Stomach (tissue), 4 donors: ENCODE results near the gene FRMD5.

ENCODE experiments used
- CTCF ChIP-seq, 7 experiments: fragments of 450-650 bp in 4 of 7; fragments of 200-600 bp in 3 of 7; sonication (generic) in 3 of 7; IDR thresholded peaks; one replicate each; pipeline ENCODE4 v1.5.1; 2016 to 2019; ENCODE audit warnings: antibody characterized with exemption in 7 of 7, control low read depth in 2 of 7, mild to moderate bottlenecking in 1 of 7
- EP300 ChIP-seq: sonication (generic); formaldehyde crosslinking; IDR thresholded peaks from one replicate; pipeline ENCODE4 v1.6.1; 2017; ENCODE audit warnings: antibody characterized with exemption
- POLR2A ChIP-seq, 4 donors: fragments of 450-650 bp; IDR thresholded peaks; one replicate each; pipeline ENCODE4 v1.6.1; 2016; ENCODE audit warnings: antibody characterized with exemption in 4 of 4, control low read depth in 2 of 4, mild to moderate bottlenecking in 1 of 4, moderate library complexity in 1 of 4
- POLR2AphosphoS5 ChIP-seq, 3 donors: sonication (generic); formaldehyde crosslinking; IDR thresholded peaks; one replicate each; pipeline ENCODE4 v1.6.1; 2016; ENCODE audit warnings: antibody characterized with exemption in 3 of 3

- TF ChIP-seq CTCF (IDR thresholded peaks at IDR 0.05): no peak
- no peak for TF ChIP-seq POLR2A (IDR thresholded peaks at IDR 0.05)
- TF ChIP-seq POLR2AphosphoS5 (IDR thresholded peaks at IDR 0.05): no peak
- no peak for TF ChIP-seq EP300
Observed at GRCh38 chr15:43920254-43920600, 274.8 kb downstream of the FRMD5 start.
